Smooth muscle cell (in vitro differentiated cells): Measurements from ENCODE around the gene ACSL3. TPM values are rescaled to one million over a fixed set of nuclear protein-coding genes. Genes with fewer than 3 reads are reported as not detected.

ENCODE experiments used
- DNase-seq: peaks from one replicate; lab custom pipeline; 2025; ENCODE audit not compliant: unreplicated experiment; lab: John Stamatoyannopoulos, UW
- H2AFZ ChIP-seq: fragments of 200-600 bp; sonication (generic); 2 replicates; pipeline ENCODE4 v1.6.0; 2016; ENCODE audit warnings: antibody characterized with exemption, low read depth, mild to moderate bottlenecking
- H3F3A ChIP-seq: fragments of 200-600 bp; sonication (generic); 2 replicates; pipeline ENCODE4 v1.6.0; 2017; ENCODE audit warnings: antibody characterized with exemption, low read depth
- H3K27ac ChIP-seq: fragments of 200-600 bp; sonication (generic); 2 replicates; pipeline ENCODE4 v1.5.1; 2016; ENCODE audit warnings: low read depth, mild to moderate bottlenecking
- H3K27me3 ChIP-seq: fragments of 200-600 bp; sonication (generic); 2 replicates; pipeline ENCODE4 v1.6.1; 2016; ENCODE audit warnings: low read depth, mild to moderate bottlenecking
- H3K36me3 ChIP-seq: fragments of 200-600 bp; sonication (generic); 2 replicates; pipeline ENCODE4 v1.5.1; 2016; ENCODE audit warnings: low read depth
- H3K4me1 ChIP-seq: fragments of 200-600 bp; sonication (generic); 2 replicates; pipeline ENCODE4 v1.5.1; 2016; ENCODE audit warnings: low read depth
- H3K4me2 ChIP-seq: fragments of 200-600 bp; sonication (generic); 2 replicates; pipeline ENCODE4 v1.6.0; 2016; ENCODE audit warnings: mild to moderate bottlenecking
- H3K4me3 ChIP-seq: fragments of 200-600 bp; sonication (generic); 2 replicates; pipeline ENCODE4 v1.5.1; 2016; ENCODE audit warnings: mild to moderate bottlenecking
- H3K79me2 ChIP-seq: fragments of 200-600 bp; sonication (generic); 2 replicates; pipeline ENCODE4 v1.6.0; 2016; ENCODE audit warnings: low read depth, mild to moderate bottlenecking
- H3K9ac ChIP-seq: fragments of 200-600 bp; sonication (generic); 2 replicates; pipeline ENCODE4 v1.6.0; 2016; ENCODE audit warnings: low read depth
- H3K9me3 ChIP-seq: fragments of 200-600 bp; sonication (generic); replicated peaks from 2 replicates; pipeline ENCODE4 v1.5.1; 2016; ENCODE audit warnings: low read depth
- H4K20me1 ChIP-seq: fragments of 200-600 bp; sonication (generic); 2 replicates; pipeline ENCODE4 v1.6.0; 2016; ENCODE audit warnings: low read depth
- CTCF ChIP-seq: fragments of 200-600 bp; sonication (generic); IDR thresholded peaks from 2 replicates; pipeline ENCODE4 v1.5.1; 2017; ENCODE audit warnings: borderline replicate concordance, mild to moderate bottlenecking, antibody characterized with exemption; ENCODE audit not compliant: insufficient read depth, poor library complexity, severe bottlenecking
- WGBS: methylation state at CpG from one replicate; pipeline ENCODE4 v1.1.7; 2016; ENCODE audit warnings: low lambda C conversion rate; 5-methylcytosine and 5-hydroxymethylcytosine counted together
- polyA plus RNA-seq: library from polyadenylated mRNA; unstranded; fragments of >200 nt; fragmentation: Nextera tagmentation; extraction: Ambion mirVana; gene quantifications from 2 replicates; pipeline ENCODE4 v1.2.1, GENCODE V29; 2016
- total RNA-seq: library from RNA; depleted of rRNA; stranded (reverse); fragments of >200 nt; gene quantifications from 2 replicates; pipeline ENCODE4 v1.2.3, GENCODE V29; 2014

The ACSL3 gene
- total and polyA plus RNA-seq, 2 experiments from 2014 or later = 111 to 183 TPM

DNA sequence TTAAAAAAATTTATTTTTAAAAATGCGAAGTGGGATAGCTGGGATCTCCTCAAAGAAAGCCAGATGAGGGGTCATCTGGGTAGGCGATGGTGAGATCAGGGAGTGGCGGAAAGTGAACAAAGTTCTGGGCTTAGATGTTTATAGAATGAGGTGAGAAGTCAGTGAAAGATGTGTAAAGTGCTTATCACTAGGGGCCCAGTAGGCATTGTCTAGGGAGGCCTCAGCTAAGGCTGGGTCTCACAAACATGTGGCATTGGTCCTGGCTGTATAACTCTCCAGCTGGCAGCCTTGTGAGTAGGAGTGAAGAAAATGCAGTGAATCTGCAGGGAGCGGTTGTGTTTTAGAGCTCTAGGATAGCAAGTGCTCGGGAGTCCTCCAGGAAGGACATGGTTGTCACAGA lies 10.5 kb downstream of the ACSL3 start:
- no peak overlapping the region for H3K9ac ChIP-seq
- no peaks in the 10 kb centered on the region for H3K9me3 ChIP-seq
- no peaks in the 10 kb centered on the region for H3K36me3 ChIP-seq
- no peaks in the 10 kb centered on the region for H3K27me3 ChIP-seq
- no peak overlapping the region for H3K4me3 ChIP-seq
- no peak overlapping the region for H3K27ac ChIP-seq
- no peak overlapping the region for H3K4me2 ChIP-seq
- WGBS = 91% methylated on average over 5 of the region's 5 CpGs
- peaks cover 100% of the 10 kb centered on the region for H4K20me1 ChIP-seq
- H3K4me1 ChIP-seq = peaks cover 8% of the 10 kb centered on the region
- H3K79me2 ChIP-seq = peaks cover 100% of the 10 kb centered on the region
- no peak for DNase-seq
- H2AFZ ChIP-seq = no peak overlapping the region
- TF ChIP-seq CTCF = no peak
- H3F3A ChIP-seq = no peaks in the 10 kb centered on the region

DNA sequence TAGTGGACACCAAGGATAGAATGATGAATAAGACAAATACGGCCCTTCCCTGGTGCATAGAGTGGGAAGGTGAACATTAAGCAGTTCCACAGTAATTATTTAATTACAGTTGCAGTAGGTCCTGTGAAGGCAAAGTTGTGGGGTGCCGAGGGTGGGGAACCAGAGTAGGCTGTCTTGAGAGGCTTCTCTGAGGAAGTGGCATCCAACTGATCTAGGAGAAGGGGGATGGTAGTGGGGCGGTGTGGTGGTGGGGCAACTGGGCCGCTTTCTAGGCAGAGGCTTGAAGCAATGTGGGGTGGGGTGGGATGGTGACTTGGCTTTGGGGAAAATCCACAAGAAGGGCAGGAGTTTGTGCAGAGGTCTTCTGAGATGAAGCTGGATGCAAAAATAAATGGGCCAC lies 11.7 kb downstream of the ACSL3 start:
- TF ChIP-seq CTCF = no peak
- H3K4me1 ChIP-seq = peaks cover 8% of the 10 kb centered on the region
- no peak overlapping the region for H2AFZ ChIP-seq
- WGBS = over 99% methylated on average over 4 of the region's 4 CpGs
- no peak for DNase-seq
- H3K27ac ChIP-seq = no peak overlapping the region
- H3K4me2 ChIP-seq = no peak overlapping the region
- H3K27me3 ChIP-seq = no peaks in the 10 kb centered on the region
- H3K9ac ChIP-seq = no peak overlapping the region
- peaks cover 100% of the 10 kb centered on the region for H4K20me1 ChIP-seq
- peaks cover 100% of the 10 kb centered on the region for H3K79me2 ChIP-seq
- peaks cover 7% of the 10 kb centered on the region for H3F3A ChIP-seq
- no peaks in the 10 kb centered on the region for H3K9me3 ChIP-seq
- no peaks in the 10 kb centered on the region for H3K36me3 ChIP-seq
- H3K4me3 ChIP-seq = no peak overlapping the region

GRCh38 chr2:222875482-222875881 lies 14.6 kb downstream of the ACSL3 start:
- WGBS = 73% methylated on average over 3 of the region's 3 CpGs
- no peak overlapping the region for H3K4me3 ChIP-seq
- TF ChIP-seq CTCF = no peak
- H3K36me3 ChIP-seq = no peaks in the 10 kb centered on the region
- no peak overlapping the region for H3K4me2 ChIP-seq
- H3K4me1 ChIP-seq = no peaks in the 10 kb centered on the region
- H3K9me3 ChIP-seq = no peaks in the 10 kb centered on the region
- H3K27me3 ChIP-seq = no peaks in the 10 kb centered on the region
- H2AFZ ChIP-seq = no peak overlapping the region
- DNase-seq = no peak
- H3K9ac ChIP-seq = no peak overlapping the region
- H3K27ac ChIP-seq = no peak overlapping the region
- H3K79me2 ChIP-seq = peaks cover 100% of the 10 kb centered on the region
- H3F3A ChIP-seq = peaks cover 16% of the 10 kb centered on the region
- H4K20me1 ChIP-seq = peaks cover 100% of the 10 kb centered on the region

- peaks cover 100% of the 10 kb centered on the region for H3K79me2 ChIP-seq
- no peaks in the 10 kb centered on the region for H3K27me3 ChIP-seq
- no peak overlapping the region for H3K9ac ChIP-seq
- no peak overlapping the region for H3K4me2 ChIP-seq
- no peaks in the 10 kb centered on the region for H3K4me1 ChIP-seq
- H3K4me3 ChIP-seq = no peak overlapping the region
- no peaks in the 10 kb centered on the region for H3K36me3 ChIP-seq
- no peak overlapping the region for H2AFZ ChIP-seq
- H3K27ac ChIP-seq = no peak overlapping the region
- H3K9me3 ChIP-seq = no peaks in the 10 kb centered on the region
- no peak for DNase-seq
- peaks cover 16% of the 10 kb centered on the region for H3F3A ChIP-seq
- no peak for TF ChIP-seq CTCF
- peaks cover 100% of the 10 kb centered on the region for H4K20me1 ChIP-seq
These were observed 16.1 kb downstream of the ACSL3 start for GRCh38 chr2:222876947-222877346.
